Calu3 (cell line): ENCODE results near the gene STEAP1B. TPM values are rescaled to one million over a fixed set of nuclear protein-coding genes. Genes with fewer than 3 reads are reported as not detected.

ENCODE experiments used
- BruUV-seq: library from RNA; stranded (reverse); fragments of 400-500 nt; replicated peaks from 2 replicates; lab custom pipeline; 2021; lab: Mats Ljungman, UMichigan
- CTCF ChIA-PET: fragments of 300-600 bp; sonication (Branson Sonifier 250); formaldehyde crosslinking; loops from one replicate; lab custom pipeline; 2022; ENCODE audit warnings: antibody characterized with exemption; lab: Charles Lee
- DNase-seq: peaks from one replicate; pipeline ENCODE4 v3.0.0; 2022
- H3K27ac Mint-ChIP-seq: one replicate; pipeline ENCODE4 v1.8.0; 2022; ENCODE audit warnings: mixed read lengths; ENCODE audit not compliant: unreplicated experiment
- H3K27me3 Mint-ChIP-seq: one replicate; pipeline ENCODE4 v1.8.0; 2022; ENCODE audit warnings: mixed read lengths; ENCODE audit not compliant: unreplicated experiment
- H3K36me3 Mint-ChIP-seq: one replicate; pipeline ENCODE4 v1.8.0; 2022; ENCODE audit warnings: mild to moderate bottlenecking, moderate library complexity, mixed read lengths; ENCODE audit not compliant: insufficient read depth, unreplicated experiment
- H3K4me1 Mint-ChIP-seq: one replicate; pipeline ENCODE4 v1.8.0; 2022; ENCODE audit warnings: mild to moderate bottlenecking, low read depth, mixed read lengths; ENCODE audit not compliant: unreplicated experiment
- H3K4me3 Mint-ChIP-seq: one replicate; pipeline ENCODE4 v1.8.0; 2022; ENCODE audit warnings: mild to moderate bottlenecking, low read depth, moderate library complexity, mixed read lengths; ENCODE audit not compliant: unreplicated experiment
- H3K9me3 Mint-ChIP-seq: one replicate; pipeline ENCODE4 v1.8.0; 2022; ENCODE audit warnings: low read depth, mixed read lengths; ENCODE audit not compliant: unreplicated experiment
- intact Hi-C: fragments of 100-400 bp; cut with micrococcal nuclease; formaldehyde crosslinking; loops from one replicate; pipeline ENCODE4 v1.10.0; 2022; ENCODE audit not compliant: unreplicated experiment
- total RNA-seq: library from RNA; stranded (reverse); gene quantifications from 2 replicates; pipeline ENCODE4 v1.2.3, GENCODE V29; 2022
- TF ChIP-seq, protein P1 (sequence below): fragments of 200-600 bp; IDR thresholded peaks from one replicate; pipeline ENCODE4 v1.8.0; 2022; ENCODE audit warnings: antibody characterized with exemption; ENCODE audit not compliant: unreplicated experiment

STEAP1B gene
- total RNA-seq, 1 experiment from 2014 or later: 2.6 TPM

DNA sequence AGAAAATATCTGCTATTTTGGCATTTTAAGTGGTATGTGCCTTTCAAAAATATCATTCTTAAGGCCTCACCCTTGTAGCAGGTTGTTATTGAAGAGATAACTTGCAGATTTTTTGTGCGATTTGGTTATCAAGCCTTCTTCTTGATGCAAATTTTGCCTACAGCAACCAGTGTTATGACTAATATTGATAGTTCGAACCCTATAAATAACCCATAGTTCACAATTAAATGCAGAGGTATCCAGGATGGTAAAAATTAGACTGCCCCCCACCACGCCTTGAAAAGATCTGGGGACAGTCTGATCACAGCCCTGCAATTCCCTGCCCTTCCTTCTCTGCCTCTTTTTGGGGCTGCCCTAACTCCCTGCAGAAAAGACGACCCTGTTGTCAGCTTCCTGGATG is 114.7 kb downstream of the STEAP1B start:
- CTCF ChIA-PET: interaction anchor here (1.0 kb wide), 1 partner anchor 29 kb away, joined by 3 read pairs; the partner anchor contains the start of gene RAPGEF5
- DNase-seq: no peak
- no peak overlapping the region for H3K4me3 Mint-ChIP-seq
- no peaks in the 10 kb centered on the region for H3K9me3 Mint-ChIP-seq
- H3K27ac Mint-ChIP-seq: no peak overlapping the region
- no peaks in the 10 kb centered on the region for H3K27me3 Mint-ChIP-seq
- BruUV-seq: no TSS peak
- no peaks in the 10 kb centered on the region for H3K36me3 Mint-ChIP-seq
- TF ChIP-seq, protein P1, sequence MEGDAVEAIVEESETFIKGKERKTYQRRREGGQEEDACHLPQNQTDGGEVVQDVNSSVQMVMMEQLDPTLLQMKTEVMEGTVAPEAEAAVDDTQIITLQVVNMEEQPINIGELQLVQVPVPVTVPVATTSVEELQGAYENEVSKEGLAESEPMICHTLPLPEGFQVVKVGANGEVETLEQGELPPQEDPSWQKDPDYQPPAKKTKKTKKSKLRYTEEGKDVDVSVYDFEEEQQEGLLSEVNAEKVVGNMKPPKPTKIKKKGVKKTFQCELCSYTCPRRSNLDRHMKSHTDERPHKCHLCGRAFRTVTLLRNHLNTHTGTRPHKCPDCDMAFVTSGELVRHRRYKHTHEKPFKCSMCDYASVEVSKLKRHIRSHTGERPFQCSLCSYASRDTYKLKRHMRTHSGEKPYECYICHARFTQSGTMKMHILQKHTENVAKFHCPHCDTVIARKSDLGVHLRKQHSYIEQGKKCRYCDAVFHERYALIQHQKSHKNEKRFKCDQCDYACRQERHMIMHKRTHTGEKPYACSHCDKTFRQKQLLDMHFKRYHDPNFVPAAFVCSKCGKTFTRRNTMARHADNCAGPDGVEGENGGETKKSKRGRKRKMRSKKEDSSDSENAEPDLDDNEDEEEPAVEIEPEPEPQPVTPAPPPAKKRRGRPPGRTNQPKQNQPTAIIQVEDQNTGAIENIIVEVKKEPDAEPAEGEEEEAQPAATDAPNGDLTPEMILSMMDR: no peak
- intact Hi-C loops: no loop called here
- H3K4me1 Mint-ChIP-seq: no peaks in the 10 kb centered on the region

DNA sequence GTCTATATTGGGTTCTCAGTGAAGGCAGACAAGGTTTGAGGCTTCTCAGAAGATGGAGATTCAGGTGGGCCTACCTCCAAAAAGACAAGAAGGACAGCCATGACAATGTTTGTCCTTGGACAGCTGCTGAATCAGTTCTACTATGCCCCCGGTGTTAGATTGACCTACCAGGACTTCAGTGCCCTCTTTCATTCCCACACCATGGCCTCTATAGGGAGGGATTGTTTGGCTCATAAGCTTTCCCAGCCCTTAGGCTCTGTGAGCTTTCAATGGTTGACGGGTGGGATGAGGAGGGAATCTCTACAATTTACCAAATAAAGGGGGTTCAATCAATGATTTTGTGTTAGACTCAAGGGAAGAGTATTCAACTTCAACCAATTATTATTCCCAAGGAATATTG is 119.7 kb downstream of the STEAP1B start:
- CTCF ChIA-PET: interaction anchor here (0.6 kb wide), 1 partner anchor 335 kb away, joined by 3 read pairs; no protein-coding TSS in a partner anchor
- no peaks in the 10 kb centered on the region for H3K27me3 Mint-ChIP-seq
- H3K9me3 Mint-ChIP-seq: no peaks in the 10 kb centered on the region
- H3K4me3 Mint-ChIP-seq: no peak overlapping the region
- no peak for DNase-seq
- H3K4me1 Mint-ChIP-seq: no peaks in the 10 kb centered on the region
- no TSS peak for BruUV-seq
- H3K36me3 Mint-ChIP-seq: no peaks in the 10 kb centered on the region
- intact Hi-C loops: no loop called here
- TF ChIP-seq, protein P1: no peak
- no peak overlapping the region for H3K27ac Mint-ChIP-seq

DNA sequence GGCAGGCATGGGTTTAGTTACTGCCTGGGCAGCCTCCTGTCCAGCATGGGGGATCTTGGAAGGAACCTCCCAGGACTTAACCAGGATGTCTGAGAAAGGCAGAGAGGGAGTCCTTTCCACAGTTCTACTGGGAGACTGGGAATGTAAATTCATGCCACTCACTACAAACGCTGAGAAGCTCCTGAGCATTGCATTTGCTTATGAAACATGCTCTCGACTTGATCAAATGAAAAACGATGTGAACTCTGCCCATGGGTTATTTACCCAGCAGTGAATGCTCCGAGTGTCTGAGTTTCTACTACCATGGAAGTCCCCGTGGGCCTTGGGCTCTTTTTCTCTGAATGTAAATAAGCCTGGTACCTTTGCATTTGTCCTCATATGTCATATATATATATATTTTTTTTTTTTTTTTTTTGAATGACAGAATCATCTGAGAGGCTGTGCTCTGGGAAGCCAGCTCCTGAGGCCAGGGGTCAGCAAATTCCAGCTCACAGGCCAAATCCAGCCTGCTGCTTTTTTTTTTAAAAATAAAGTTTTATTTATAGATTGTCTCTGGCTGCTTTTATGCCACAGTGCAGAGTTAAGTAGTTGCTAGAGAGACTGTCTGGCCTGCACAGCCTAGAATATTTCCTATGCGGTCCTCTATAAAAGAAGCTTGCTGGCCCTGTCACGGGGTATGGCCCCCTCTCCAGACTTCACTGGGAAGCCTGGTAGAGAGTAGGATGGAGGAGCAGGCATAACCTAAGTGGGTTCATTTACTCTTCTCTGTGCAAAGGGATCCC is 121.6 kb downstream of the STEAP1B start:
- Mint-ChIP-seq H3K27ac (no peak overlapping the region), H3K9me3 (no peaks in the 10 kb centered on the region), H3K27me3 (no peaks in the 10 kb centered on the region), H3K36me3 (no peaks in the 10 kb centered on the region), H3K4me3 (no peak overlapping the region), H3K4me1 (peaks cover 11% of the 10 kb centered on the region)
- CTCF ChIA-PET: no interaction called here
- TF ChIP-seq, protein P1: no peak
- BruUV-seq: no TSS peak
- no peak for DNase-seq
- intact Hi-C loops: no loop called here

DNA sequence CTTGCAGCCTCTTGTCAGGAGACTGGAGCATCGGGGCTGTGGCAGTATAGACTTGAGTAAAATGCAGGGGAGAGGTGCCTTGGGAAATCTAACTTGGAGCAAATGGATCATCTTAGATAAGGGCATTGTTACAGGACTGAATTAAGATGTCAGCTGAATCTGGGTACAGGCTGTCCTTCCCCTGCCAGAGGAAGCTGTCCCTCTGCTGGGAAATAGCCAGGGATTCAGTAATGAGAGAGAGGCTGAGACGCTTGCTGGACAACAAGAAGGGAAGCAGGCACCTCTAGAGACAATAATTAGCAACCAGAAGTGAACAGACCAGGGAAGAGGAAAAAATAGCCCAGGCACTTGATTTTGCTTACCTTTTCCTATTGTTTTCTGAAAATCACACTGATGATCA is 122.3 kb downstream of the STEAP1B start:
- intact Hi-C loops: no loop called here
- Mint-ChIP-seq H3K27ac (no peak overlapping the region), H3K4me3 (no peak overlapping the region), H3K27me3 (no peaks in the 10 kb centered on the region), H3K36me3 (no peaks in the 10 kb centered on the region), H3K9me3 (no peaks in the 10 kb centered on the region), H3K4me1 (peaks cover 18% of the 10 kb centered on the region)
- no TSS peak for BruUV-seq
- TF ChIP-seq, protein P1: no peak
- DNase-seq: no peak
- CTCF ChIA-PET: no interaction called here
